Neuronal stem cell (in vitro differentiated cells): ENCODE measurements around the gene KLF17. TPM values are rescaled to one million over a fixed set of nuclear protein-coding genes. Genes with fewer than 3 reads are reported as not detected.
A peak's percentile ranks its signal among the peaks of the same experiment; 100 is the strongest.

ENCODE experiments used
- DNase-seq: peaks from one replicate; pipeline ENCODE4 v3.0.0-alpha.2; 2013; ENCODE audit warnings: low spot score
- H2AFZ ChIP-seq: one replicate; pipeline ENCODE4 v1.6.1; 2013; ENCODE audit warnings: mild to moderate bottlenecking, low read length, inconsistent platforms
- H2AK5ac ChIP-seq: 2 replicates; pipeline ENCODE4 v1.6.1; 2013; ENCODE audit warnings: low read depth, mild to moderate bottlenecking, inconsistent platforms, low read length, moderate library complexity, mixed read lengths
- H2BK120ac ChIP-seq: 2 replicates; pipeline ENCODE4 v1.6.1; 2013; ENCODE audit warnings: low read depth, mild to moderate bottlenecking, inconsistent platforms, low read length, moderate library complexity, mixed read lengths
- H2BK12ac ChIP-seq: one replicate; pipeline ENCODE4 v1.6.1; 2013; ENCODE audit warnings: low read length, inconsistent platforms
- H2BK15ac ChIP-seq: 2 replicates; pipeline ENCODE4 v1.6.1; 2013; ENCODE audit warnings: mild to moderate bottlenecking, low read length, inconsistent platforms, mixed read lengths
- H2BK5ac ChIP-seq: one replicate; pipeline ENCODE4 v1.6.1; 2013; ENCODE audit warnings: inconsistent platforms, mild to moderate bottlenecking, low read length, moderate library complexity
- H3K14ac ChIP-seq: one replicate; pipeline ENCODE4 v1.6.1; 2013; ENCODE audit warnings: low read length, inconsistent platforms
- H3K18ac ChIP-seq: 2 replicates; pipeline ENCODE4 v1.6.1; 2013; ENCODE audit warnings: low read length, inconsistent platforms
- H3K23ac ChIP-seq: 2 replicates; pipeline ENCODE4 v1.6.1; 2013; ENCODE audit warnings: low read depth, mild to moderate bottlenecking, mixed read lengths, low read length, inconsistent platforms; ENCODE audit not compliant: poor library complexity
- H3K27ac ChIP-seq: replicated peaks from 3 replicates; pipeline ENCODE4 v1.5.1; 2013; ENCODE audit warnings: low read length, inconsistent platforms
- H3K27me3 ChIP-seq, 3 experiments: 2 replicates each; pipeline ENCODE4 v1.6.1; 2013; ENCODE audit warnings: low read length in 3 of 3, mild to moderate bottlenecking in 2 of 3, inconsistent platforms in 1 of 3, low read depth in 1 of 3, mixed read lengths in 1 of 3, moderate library complexity in 1 of 3; ENCODE audit not compliant: control insufficient read depth in 3 of 3, insufficient read depth in 3 of 3
- H3K36me3 ChIP-seq, 2 donors: replicated peaks in 1 of 2; 2 replicates each; pipeline ENCODE4 v1.6.1; 2013; ENCODE audit warnings: low read length in 2 of 2; ENCODE audit not compliant: control insufficient read depth in 2 of 2, insufficient read depth in 2 of 2
- H3K4ac ChIP-seq: 2 replicates; pipeline ENCODE4 v1.6.1; 2013; ENCODE audit warnings: inconsistent platforms, mild to moderate bottlenecking, low read length, moderate library complexity
- H3K4me1 ChIP-seq, 2 donors: 1 replicate in 1 of 2; 2 replicates in 1 of 2; pipeline ENCODE4 v1.6.1; 2013; ENCODE audit warnings: low read length in 2 of 2, low read depth in 1 of 2; ENCODE audit not compliant: control insufficient read depth in 2 of 2, insufficient read depth in 1 of 2
- H3K4me2 ChIP-seq: one replicate; pipeline ENCODE4 v1.6.1; 2013; ENCODE audit warnings: mild to moderate bottlenecking, low read length, inconsistent platforms; ENCODE audit not compliant: insufficient read depth, poor library complexity, severe bottlenecking
- H3K4me3 ChIP-seq, 2 donors: 2 replicates each; pipeline ENCODE4 v1.5.1; 2013; ENCODE audit warnings: low read length in 2 of 2, mild to moderate bottlenecking in 2 of 2, inconsistent platforms in 1 of 2, moderate library complexity in 1 of 2
- H3K79me1 ChIP-seq: one replicate; pipeline ENCODE4 v1.6.1; 2013; ENCODE audit warnings: low read depth, mild to moderate bottlenecking, inconsistent platforms, low read length, moderate library complexity
- H3K9ac ChIP-seq: one replicate; pipeline ENCODE4 v1.6.1; 2013; ENCODE audit warnings: mild to moderate bottlenecking, low read depth, low read length, inconsistent platforms; ENCODE audit not compliant: poor library complexity
- H3K9me3 ChIP-seq, 2 donors: replicated peaks in 1 of 2; 2 replicates each; pipeline versions ENCODE3 to v1.6.1; 2013; ENCODE audit warnings: low read length in 2 of 2, mild to moderate bottlenecking in 2 of 2, inconsistent platforms in 1 of 2, low read depth in 1 of 2, mixed read lengths in 1 of 2, moderate library complexity in 1 of 2; ENCODE audit not compliant: control insufficient read depth in 2 of 2, insufficient read depth in 1 of 2
- H4K8ac ChIP-seq: one replicate; pipeline ENCODE4 v1.6.1; 2013; ENCODE audit warnings: low read depth, mild to moderate bottlenecking, inconsistent platforms, low read length, moderate library complexity
- H4K91ac ChIP-seq: one replicate; pipeline ENCODE4 v1.6.1; 2013; ENCODE audit warnings: low read length, low read depth, mild to moderate bottlenecking, inconsistent platforms; ENCODE audit not compliant: poor library complexity
- WGBS, 2 donors: extraction: QIAGEN DNeasy Blood & Tissue Kit; methylation state at CpG; one replicate each; pipeline ENCODE4 v1.1.7; 2013; ENCODE audit warnings: missing lambda C conversion rate in 2 of 2, mixed read lengths in 1 of 2; ENCODE audit not compliant: insufficient read length in 2 of 2, insufficient replicate concordance in 1 of 2; ENCODE audit errors: extremely low coverage in 2 of 2; 5-methylcytosine and 5-hydroxymethylcytosine counted together
- polyA plus RNA-seq, 2 experiments: library from polyadenylated mRNA; stranded (reverse); fragments of 200-250 nt; gene quantifications; one replicate each; pipeline ENCODE4 v1.2.3, GENCODE V29; 2013

The KLF17 gene
- not detected for polyA plus RNA-seq (2013, experiment 1 of 2)
- not detected for polyA plus RNA-seq (2013, experiment 2 of 2)

- Histone ChIP-seq H3K27me3 (peaks cover 0 to 13% (median 0%) of the 10 kb centered on the region in 3 experiments), H3K9me3 (no peaks in the 10 kb centered on the region), H3K23ac (no peak within 1 kb of the TSS), H3K9ac (no peak within 1 kb of the TSS), H2BK5ac (no peak within 1 kb of the TSS), H3K27ac (no peak within 1 kb of the TSS), H2AK5ac (no peak within 1 kb of the TSS), H3K18ac (no peak within 1 kb of the TSS), H2BK15ac (no peak within 1 kb of the TSS), H3K36me3 (no peaks in the 10 kb centered on the region), H2BK12ac (no peak within 1 kb of the TSS), H3K14ac (peak within 1 kb of the TSS; percentile 85), H2BK120ac (no peak within 1 kb of the TSS), H2AFZ (no peak within 1 kb of the TSS), H3K4me3 (no peak within 1 kb of the TSS), H4K8ac (no peak within 1 kb of the TSS), H3K79me1 (no peaks in the 10 kb centered on the region), H3K4me1 (no peaks in the 10 kb centered on the region), H3K4me2 (no peak within 1 kb of the TSS), H3K4ac (no peak within 1 kb of the TSS), H4K91ac (no peak within 1 kb of the TSS)
- no peak for DNase-seq
- no CpG with 5 or more reads among the region's 25 CpGs for WGBS, 2 donors
These were observed at the start of gene KLF17 for GRCh38 chr1:44118682-44119081. Gene KLF17 (plus strand): TSS chr1:44118821. CDS start chr1:44118908, 87 bp downstream.

- no peaks in the 10 kb centered on the region for H3K9me3 ChIP-seq
- H2BK120ac ChIP-seq = no peak overlapping the region
- H3K23ac ChIP-seq = no peak overlapping the region
- H3K4me2 ChIP-seq = no peak overlapping the region
- H2BK5ac ChIP-seq = no peak overlapping the region
- whole genome bisulfite sequencing, 2 donors = no CpG with 5 or more reads among the region's 3 CpGs
- no peaks in the 10 kb centered on the region for H3K36me3 ChIP-seq
- no peak overlapping the region for H3K4me3 ChIP-seq
- no peak overlapping the region for H2BK12ac ChIP-seq
- H4K8ac ChIP-seq = no peak overlapping the region
- no peak overlapping the region for H2AK5ac ChIP-seq
- no peak overlapping the region for H2AFZ ChIP-seq
- H2BK15ac ChIP-seq = no peak overlapping the region
- no peak overlapping the region for H3K27ac ChIP-seq
- H3K79me1 ChIP-seq = no peaks in the 10 kb centered on the region
- no peak overlapping the region for H3K4ac ChIP-seq
- peaks cover 3 to 5% of the 10 kb centered on the region in 2 donors for H3K4me1 ChIP-seq
- no peak overlapping the region for H3K14ac ChIP-seq
- DNase-seq = no peak
- H3K9ac ChIP-seq = no peak overlapping the region
- peaks cover 0 to 16% (median 0%) of the 10 kb centered on the region in 3 experiments for H3K27me3 ChIP-seq
- no peak overlapping the region for H4K91ac ChIP-seq
- H3K18ac ChIP-seq = no peak overlapping the region
These were observed 47.2 kb upstream of the KLF17 start for GRCh38 chr1:44071461-44071860.

- Histone ChIP-seq H2AFZ (no peak overlapping the region), H3K14ac (no peak overlapping the region), H3K9me3 (no peaks in the 10 kb centered on the region), H2BK5ac (no peak overlapping the region), H3K4me1 (peaks cover 3 to 5% of the 10 kb centered on the region in 2 donors), H3K18ac (no peak overlapping the region), H2AK5ac (no peak overlapping the region), H4K91ac (no peak overlapping the region), H2BK15ac (no peak overlapping the region), H3K4me2 (no peak overlapping the region), H3K4ac (no peak overlapping the region), H2BK120ac (no peak overlapping the region), H2BK12ac (no peak overlapping the region), H4K8ac (no peak overlapping the region), H3K4me3 (no peak overlapping the region), H3K27ac (no peak overlapping the region), H3K36me3 (no peaks in the 10 kb centered on the region), H3K9ac (no peak overlapping the region), H3K27me3 (peaks cover 0 to 16% (median 0%) of the 10 kb centered on the region in 3 experiments), H3K79me1 (no peaks in the 10 kb centered on the region), H3K23ac (no peak overlapping the region)
- DNase-seq = no peak
These were observed 46.4 kb upstream of the KLF17 start for GRCh38 chr1:44072204-44072603.

- no peaks in the 10 kb centered on the region for H3K9me3 ChIP-seq
- H3K36me3 ChIP-seq = no peaks in the 10 kb centered on the region
- no peak overlapping the region for H4K8ac ChIP-seq
- H2BK15ac ChIP-seq = no peak overlapping the region
- H3K14ac ChIP-seq = no peak overlapping the region
- H2BK5ac ChIP-seq = no peak overlapping the region
- no peak for DNase-seq
- no peak overlapping the region for H3K9ac ChIP-seq
- peaks cover 3 to 5% of the 10 kb centered on the region in 2 donors for H3K4me1 ChIP-seq
- H3K4ac ChIP-seq = no peak overlapping the region
- no peak overlapping the region for H4K91ac ChIP-seq
- H3K4me3 ChIP-seq = no peak overlapping the region
- no peak overlapping the region for H3K27ac ChIP-seq
- no peak overlapping the region for H2BK12ac ChIP-seq
- no CpG with 5 or more reads among the region's 2 CpGs for WGBS, 2 donors
- no peak overlapping the region for H3K23ac ChIP-seq
- H2AK5ac ChIP-seq = no peak overlapping the region
- H2AFZ ChIP-seq = no peak overlapping the region
- H3K4me2 ChIP-seq = no peak overlapping the region
- H2BK120ac ChIP-seq = no peak overlapping the region
- H3K79me1 ChIP-seq = no peaks in the 10 kb centered on the region
- H3K27me3 ChIP-seq = peaks cover 0 to 16% (median 0%) of the 10 kb centered on the region in 3 experiments
- no peak overlapping the region for H3K18ac ChIP-seq
These were observed 45.8 kb upstream of the KLF17 start for GRCh38 chr1:44072821-44073220.
